ENCODE measurements around the gene CENPU.

GRCh38 chr4:184760681-184761080 lies 26.8 kb upstream of the CENPU start:
- TF ChIP-seq, protein P1, sequence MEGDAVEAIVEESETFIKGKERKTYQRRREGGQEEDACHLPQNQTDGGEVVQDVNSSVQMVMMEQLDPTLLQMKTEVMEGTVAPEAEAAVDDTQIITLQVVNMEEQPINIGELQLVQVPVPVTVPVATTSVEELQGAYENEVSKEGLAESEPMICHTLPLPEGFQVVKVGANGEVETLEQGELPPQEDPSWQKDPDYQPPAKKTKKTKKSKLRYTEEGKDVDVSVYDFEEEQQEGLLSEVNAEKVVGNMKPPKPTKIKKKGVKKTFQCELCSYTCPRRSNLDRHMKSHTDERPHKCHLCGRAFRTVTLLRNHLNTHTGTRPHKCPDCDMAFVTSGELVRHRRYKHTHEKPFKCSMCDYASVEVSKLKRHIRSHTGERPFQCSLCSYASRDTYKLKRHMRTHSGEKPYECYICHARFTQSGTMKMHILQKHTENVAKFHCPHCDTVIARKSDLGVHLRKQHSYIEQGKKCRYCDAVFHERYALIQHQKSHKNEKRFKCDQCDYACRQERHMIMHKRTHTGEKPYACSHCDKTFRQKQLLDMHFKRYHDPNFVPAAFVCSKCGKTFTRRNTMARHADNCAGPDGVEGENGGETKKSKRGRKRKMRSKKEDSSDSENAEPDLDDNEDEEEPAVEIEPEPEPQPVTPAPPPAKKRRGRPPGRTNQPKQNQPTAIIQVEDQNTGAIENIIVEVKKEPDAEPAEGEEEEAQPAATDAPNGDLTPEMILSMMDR (IDR thresholded peaks at IDR 0.05), result no peak
- TF ChIP-seq POLR2A (IDR thresholded peaks at IDR 0.05) (no peak), POLR2AphosphoS5 (IDR thresholded peaks at IDR 0.05) (no peak)
